IMR-90 (cell line): ENCODE measurements around the gene FAM118A.

Experiments
- BHLHE40 ChIP-seq: fragments of 150-350 bp; IDR thresholded peaks from 2 replicates; pipeline ENCODE4 v1.6.1; 2016; ENCODE audit warnings: mild to moderate bottlenecking, low read depth, low read length
- CEBPB ChIP-seq: IDR thresholded peaks from 2 replicates; pipeline ENCODE4 v1.6.1; 2012; ENCODE audit warnings: low read depth, low read length, improper control_type of control experiment
- CTCF ChIP-seq: conservative IDR thresholded peaks from 2 replicates; pipeline ENCODE4 v1.5.1; 2012; ENCODE audit warnings: mild to moderate bottlenecking, low read depth, low read length, improper control_type of control experiment
- FOS ChIP-seq: fragments of 150-350 bp; IDR thresholded peaks from 2 replicates; pipeline ENCODE4 v1.6.1; 2016; ENCODE audit warnings: low read depth, low read length
- MAFK ChIP-seq: IDR thresholded peaks from 2 replicates; pipeline ENCODE4 v1.6.1; 2012; ENCODE audit warnings: low read depth, low read length, improper control_type of control experiment
- MXI1 ChIP-seq: IDR thresholded peaks from 2 replicates; pipeline ENCODE4 v1.6.1; 2012; ENCODE audit warnings: low read depth, mild to moderate bottlenecking, low read length, moderate library complexity, borderline replicate concordance
- POLR2A ChIP-seq: IDR thresholded peaks from 2 replicates; pipeline ENCODE4 v1.6.1; 2012; ENCODE audit warnings: mild to moderate bottlenecking, low read depth, low read length
- RAD21 ChIP-seq: IDR thresholded peaks from 2 replicates; pipeline ENCODE4 v1.6.1; 2012; ENCODE audit warnings: low read length, improper control_type of control experiment
- SMC3 ChIP-seq: fragments of 150-350 bp; IDR thresholded peaks from 2 replicates; pipeline ENCODE4 v1.6.1; 2016; ENCODE audit warnings: low read depth, mild to moderate bottlenecking, antibody characterized with exemption, low read length, moderate library complexity
- USF2 ChIP-seq: fragments of 150-350 bp; IDR thresholded peaks from 2 replicates; pipeline ENCODE4 v1.6.1; 2017; ENCODE audit warnings: mild to moderate bottlenecking, antibody characterized with exemption, low read length, low read depth

- TF ChIP-seq POLR2A (no peak), CTCF (no peak), RAD21 (no peak), MAFK (no peak), CEBPB (no peak), FOS (no peak), USF2 (no peak), SMC3 (no peak), MXI1 (no peak), BHLHE40 (no peak)
Observed at GRCh38 chr22:45310977-45311531, 1.3 kb downstream of the FAM118A start.
